Measurements from ENCODE around the gene LEPR. TPM values are rescaled to one million over a fixed set of nuclear protein-coding genes. Genes with fewer than 3 reads are reported as not detected.

LEPR gene
- total RNA-seq, 4 donors from 2014 or later: 5.1 to 12.9 (median 11.0) TPM

DNA sequence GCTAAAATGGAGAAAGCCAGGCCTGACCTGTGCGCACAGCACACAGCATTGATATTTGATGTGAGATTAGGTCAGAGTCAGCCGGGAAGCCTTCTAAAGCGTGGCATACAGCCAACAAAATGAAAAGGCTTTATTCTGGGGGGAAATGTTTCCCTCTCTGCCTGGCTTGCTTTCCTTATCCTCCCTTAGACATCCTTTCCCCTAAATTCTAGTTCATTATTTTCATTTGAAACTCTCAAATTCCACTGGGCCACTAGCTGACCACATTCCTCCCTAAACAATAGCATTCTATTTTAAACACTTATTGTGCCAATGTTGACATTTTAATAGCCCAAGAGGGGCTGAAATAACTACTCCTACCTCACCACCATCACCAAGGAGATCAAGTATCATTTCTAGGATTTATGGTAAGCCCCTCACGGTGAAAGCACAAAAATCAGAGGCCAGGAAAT is 49.4 kb downstream of the LEPR start:
- no peak for DNase-seq (ENCODE audit: low spot score in 2 of 2)

More for the DNA sequence above, 49.4 kb downstream of the LEPR start:
- no peak overlapping the region for H3K4me3 ChIP-seq (ENCODE audit: low read depth, poor library complexity, severe bottlenecking)
- TF ChIP-seq, protein P1, sequence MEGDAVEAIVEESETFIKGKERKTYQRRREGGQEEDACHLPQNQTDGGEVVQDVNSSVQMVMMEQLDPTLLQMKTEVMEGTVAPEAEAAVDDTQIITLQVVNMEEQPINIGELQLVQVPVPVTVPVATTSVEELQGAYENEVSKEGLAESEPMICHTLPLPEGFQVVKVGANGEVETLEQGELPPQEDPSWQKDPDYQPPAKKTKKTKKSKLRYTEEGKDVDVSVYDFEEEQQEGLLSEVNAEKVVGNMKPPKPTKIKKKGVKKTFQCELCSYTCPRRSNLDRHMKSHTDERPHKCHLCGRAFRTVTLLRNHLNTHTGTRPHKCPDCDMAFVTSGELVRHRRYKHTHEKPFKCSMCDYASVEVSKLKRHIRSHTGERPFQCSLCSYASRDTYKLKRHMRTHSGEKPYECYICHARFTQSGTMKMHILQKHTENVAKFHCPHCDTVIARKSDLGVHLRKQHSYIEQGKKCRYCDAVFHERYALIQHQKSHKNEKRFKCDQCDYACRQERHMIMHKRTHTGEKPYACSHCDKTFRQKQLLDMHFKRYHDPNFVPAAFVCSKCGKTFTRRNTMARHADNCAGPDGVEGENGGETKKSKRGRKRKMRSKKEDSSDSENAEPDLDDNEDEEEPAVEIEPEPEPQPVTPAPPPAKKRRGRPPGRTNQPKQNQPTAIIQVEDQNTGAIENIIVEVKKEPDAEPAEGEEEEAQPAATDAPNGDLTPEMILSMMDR (IDR thresholded peaks at IDR 0.05): no peak
- no peak for TF ChIP-seq POLR2A (IDR thresholded peaks at IDR 0.05)
- intact Hi-C loops (cut with DNase I; ENCODE audit: low total_unique reads): no loop called here
- 67 to 74% methylated on average over 4 of the region's 4 CpGs for WGBS, 2 donors

Other genes with a start within 250 kb of the LEPR start
- gene DNAJC6, start 111.1 kb upstream of the LEPR start, total RNA-seq: 1 to 10 TPM in 3 of 4 donors, under 1 TPM in 1; 0.99 to 3.6 (median 2.5) TPM
- gene LEPROT, start within 50 bp of the LEPR start, total RNA-seq: 10 to 100 TPM; 28.5 to 49.2 (median 32.3) TPM

Data from lower leg skin (tissue), 4 donors.